Transverse colon (tissue), 4 donors: ENCODE results near the gene PTPRN2. TPM values are rescaled to one million over a fixed set of nuclear protein-coding genes. Genes with fewer than 3 reads are reported as not detected.

Experiments used
- DNase-seq: peaks from one replicate; pipeline ENCODE4 v3.0.0-alpha.2; 2019
- H3K27ac ChIP-seq, 4 donors: fragments of 200-600 bp; sonication (generic); 2 replicates each; pipeline ENCODE4 v1.5.1; 2016 to 2018; ENCODE audit warnings: inconsistent platforms in 4 of 4
- H3K27me3 ChIP-seq: fragments of 200-600 bp; sonication (generic); 2 replicates; pipeline ENCODE4 v1.5.1; 2017; ENCODE audit warnings: inconsistent platforms
- H3K36me3 ChIP-seq, 4 donors: fragments of 200-600 bp; sonication (generic); 2 replicates each; pipeline ENCODE4 v1.5.1; 2017 to 2019; ENCODE audit warnings: inconsistent platforms in 4 of 4
- H3K4me1 ChIP-seq, 4 donors: fragments of 200-600 bp; sonication (generic); 2 replicates each; pipeline ENCODE4 v1.5.1; 2017 to 2020; ENCODE audit warnings: inconsistent platforms in 4 of 4
- H3K4me3 ChIP-seq, 4 donors: fragments of 200-600 bp; sonication (generic); 1 replicate in 1 of 4; 2 replicates in 3 of 4; pipeline versions ENCODE4 v1.5.1 to v1.6.1; 2017 to 2019; ENCODE audit warnings: inconsistent platforms in 4 of 4
- H3K9me3 ChIP-seq, 2 donors: fragments of 200-600 bp; sonication (generic); 2 replicates each; pipeline ENCODE4 v1.5.1; 2017 to 2019; ENCODE audit warnings: inconsistent platforms in 2 of 2
- EP300 ChIP-seq: sonication (generic); formaldehyde crosslinking; IDR thresholded peaks from one replicate; pipeline ENCODE4 v1.6.1; 2017; ENCODE audit warnings: antibody characterized with exemption, low read depth
- POLR2A ChIP-seq: fragments of 450-650 bp; IDR thresholded peaks from one replicate; pipeline ENCODE4 v1.6.1; 2016; ENCODE audit warnings: antibody characterized with exemption, mild to moderate bottlenecking, moderate library complexity
- POLR2AphosphoS5 ChIP-seq, 3 donors: sonication (generic); formaldehyde crosslinking; IDR thresholded peaks; one replicate each; pipeline ENCODE4 v1.6.1; 2016; ENCODE audit warnings: antibody characterized with exemption in 3 of 3
- WGBS, 2 donors: methylation state at CpG; one replicate each; pipeline ENCODE4 v1.1.5; 2018; ENCODE audit warnings: low coverage in 1 of 2; 5-methylcytosine and 5-hydroxymethylcytosine counted together
- in situ Hi-C, 4 donors: fragments of 200-750 bp; cut with MboI; loops; one replicate each; pipeline versions ENCODE4 v1.15.0 to v1.15.1; 2017; ENCODE audit warnings: low sequenced_read_pairs in 3 of 4, low pct_ligation_motif_present in 1 of 4, low pct_unique_long_range_greater_than_20kb in 1 of 4
- intact Hi-C: fragments of 100-400 bp; cut with DNase I; formaldehyde crosslinking; loops from one replicate; pipeline ENCODE4 v1.15.1; 2023; ENCODE audit warnings: low total_unique reads
- total RNA-seq, 4 donors: library from RNA; depleted of rRNA; stranded (reverse); fragments of >200 nt; gene quantifications; one replicate each; pipeline ENCODE4 v1.1.0, GENCODE V29; 2016
- TF ChIP-seq, protein P1 (sequence below), 5 experiments: fragments of 200-600 bp in 3 of 5; fragments of 450-650 bp in 2 of 5; sonication (generic) in 3 of 5; IDR thresholded peaks; 1 replicate in 2 of 5; 2 replicates in 3 of 5; pipeline ENCODE4 v1.5.1; 2016 to 2017; ENCODE audit warnings: antibody characterized with exemption in 5 of 5, inconsistent platforms in 3 of 5, mild to moderate bottlenecking in 2 of 5, moderate library complexity in 1 of 5

PTPRN2 gene
- total RNA-seq, 4 donors from 2014 or later = 15.4 to 31.1 (median 21.8) TPM

DNA sequence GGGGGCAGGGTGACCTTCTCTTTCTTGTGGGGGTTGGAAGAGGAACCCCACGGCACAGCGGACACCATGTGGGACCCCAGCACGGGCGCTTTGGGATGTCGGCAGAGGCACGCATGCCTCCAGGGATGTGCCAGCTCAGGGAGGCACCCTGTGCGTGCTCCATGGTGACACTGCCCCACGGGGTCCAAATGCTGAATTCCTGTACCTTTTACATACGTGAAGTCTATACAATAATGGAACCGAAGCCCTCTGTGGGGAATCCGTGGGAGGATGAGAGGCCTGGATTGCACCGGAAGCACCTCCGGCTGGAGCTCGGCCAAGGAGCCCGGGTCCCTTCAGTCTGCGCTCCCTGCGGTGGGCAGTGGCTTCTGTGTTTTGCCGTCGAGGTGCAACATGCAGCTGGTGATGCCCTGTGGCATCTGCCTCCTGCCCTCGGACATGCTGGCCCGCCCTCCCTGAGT is 726.6 kb downstream of the PTPRN2 start:
- H3K36me3 ChIP-seq = no peaks in the 10 kb centered on the region
- in situ Hi-C loops (loop anchor here in 1 of 4 donors (25.0 kb wide), 1 partner anchor 424 kb away; no protein-coding TSS in a partner anchor), intact Hi-C loops (no loop called here)
- no peak for DNase-seq
- WGBS, 2 donors = 70 to 85% methylated on average over 4 to 21 of the region's 21 CpGs
- no peak overlapping the region for H3K27ac ChIP-seq
- no peak overlapping the region for H3K4me3 ChIP-seq
- no peaks in the 10 kb centered on the region for H3K4me1 ChIP-seq
- H3K27me3 ChIP-seq = no peaks in the 10 kb centered on the region
- H3K9me3 ChIP-seq = no peaks in the 10 kb centered on the region
- no peak for TF ChIP-seq POLR2AphosphoS5 (IDR thresholded peaks at IDR 0.05)

DNA sequence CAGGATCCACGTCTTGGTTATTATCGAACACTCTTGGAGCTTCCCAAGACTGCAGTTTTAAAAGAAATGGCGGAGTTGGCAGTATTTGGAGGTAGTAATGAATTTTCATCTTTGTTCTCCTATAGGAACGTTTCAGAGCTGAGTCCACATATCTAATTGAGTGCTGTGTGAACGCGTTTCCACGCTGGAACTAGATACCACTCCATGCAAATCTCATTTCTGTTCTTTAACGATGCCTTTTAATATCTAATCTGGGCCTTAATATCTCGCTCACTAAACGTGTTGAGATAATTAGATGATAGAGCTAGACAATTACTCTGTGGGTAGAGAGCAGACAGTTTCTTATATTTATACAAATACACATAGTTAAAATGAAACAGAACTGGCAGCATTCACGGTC is 727.2 kb downstream of the PTPRN2 start:
- in situ Hi-C loops = loop anchor here in 1 of 4 donors (25.0 kb wide), 1 partner anchor 423 kb away; no protein-coding TSS in a partner anchor
- Histone ChIP-seq H3K4me1 (no peaks in the 10 kb centered on the region), H3K27me3 (no peaks in the 10 kb centered on the region), H3K9me3 (no peaks in the 10 kb centered on the region), H3K27ac (no peak overlapping the region), H3K36me3 (no peaks in the 10 kb centered on the region), H3K4me3 (no peak overlapping the region)
- no peak for DNase-seq
- TF ChIP-seq POLR2A (no peak), POLR2AphosphoS5 (IDR thresholded peaks at IDR 0.05) (no peak), EP300 (no peak)
- TF ChIP-seq, protein P1, sequence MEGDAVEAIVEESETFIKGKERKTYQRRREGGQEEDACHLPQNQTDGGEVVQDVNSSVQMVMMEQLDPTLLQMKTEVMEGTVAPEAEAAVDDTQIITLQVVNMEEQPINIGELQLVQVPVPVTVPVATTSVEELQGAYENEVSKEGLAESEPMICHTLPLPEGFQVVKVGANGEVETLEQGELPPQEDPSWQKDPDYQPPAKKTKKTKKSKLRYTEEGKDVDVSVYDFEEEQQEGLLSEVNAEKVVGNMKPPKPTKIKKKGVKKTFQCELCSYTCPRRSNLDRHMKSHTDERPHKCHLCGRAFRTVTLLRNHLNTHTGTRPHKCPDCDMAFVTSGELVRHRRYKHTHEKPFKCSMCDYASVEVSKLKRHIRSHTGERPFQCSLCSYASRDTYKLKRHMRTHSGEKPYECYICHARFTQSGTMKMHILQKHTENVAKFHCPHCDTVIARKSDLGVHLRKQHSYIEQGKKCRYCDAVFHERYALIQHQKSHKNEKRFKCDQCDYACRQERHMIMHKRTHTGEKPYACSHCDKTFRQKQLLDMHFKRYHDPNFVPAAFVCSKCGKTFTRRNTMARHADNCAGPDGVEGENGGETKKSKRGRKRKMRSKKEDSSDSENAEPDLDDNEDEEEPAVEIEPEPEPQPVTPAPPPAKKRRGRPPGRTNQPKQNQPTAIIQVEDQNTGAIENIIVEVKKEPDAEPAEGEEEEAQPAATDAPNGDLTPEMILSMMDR (IDR thresholded peaks at IDR 0.05) = no peak
- intact Hi-C loops = no loop called here
- 83 to 93% methylated on average over 5 to 11 of the region's 11 CpGs for WGBS, 2 donors

DNA sequence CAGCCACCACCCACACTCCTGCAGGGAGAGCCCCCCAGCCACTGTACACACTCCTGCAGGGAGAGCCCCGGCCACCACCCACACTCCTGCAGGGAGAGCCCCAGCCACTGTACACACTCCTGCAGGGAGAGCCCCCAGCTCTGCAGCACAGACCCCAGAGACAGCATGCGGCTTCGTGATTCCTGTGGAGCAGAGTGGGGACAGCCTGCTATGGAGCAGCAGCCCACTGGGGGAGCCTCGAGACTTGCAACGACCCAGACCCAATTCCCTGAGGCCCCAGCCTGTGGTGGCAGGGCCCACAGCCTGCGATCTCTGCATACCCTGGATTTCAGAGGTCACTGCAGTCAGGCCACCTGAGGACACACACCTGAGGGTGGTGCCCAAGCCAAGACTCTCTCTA is 727.7 kb downstream of the PTPRN2 start:
- no peak for DNase-seq
- Histone ChIP-seq H3K9me3 (no peaks in the 10 kb centered on the region), H3K27me3 (no peaks in the 10 kb centered on the region), H3K27ac (no peak overlapping the region), H3K4me1 (no peaks in the 10 kb centered on the region), H3K4me3 (no peak overlapping the region), H3K36me3 (no peaks in the 10 kb centered on the region)
- intact Hi-C loops (no loop called here), in situ Hi-C loops (loop anchor here in 1 of 4 donors (25.0 kb wide), 1 partner anchor 423 kb away; no protein-coding TSS in a partner anchor)
- WGBS, 2 donors = 88% methylated on average over 5 of the region's 6 CpGs; no CpG with 5 or more reads in 1 of the 2 donors
- TF ChIP-seq POLR2AphosphoS5 (IDR thresholded peaks at IDR 0.05) (no peak), EP300 (no peak), POLR2A (no peak)
- TF ChIP-seq, protein P1 (IDR thresholded peaks at IDR 0.05) = no peak

GRCh38 chr7:157857578-157858075 is 730.0 kb downstream of the PTPRN2 start:
- Histone ChIP-seq H3K27me3 (no peaks in the 10 kb centered on the region), H3K27ac (no peak overlapping the region), H3K4me3 (no peak overlapping the region), H3K4me1 (no peaks in the 10 kb centered on the region), H3K36me3 (no peaks in the 10 kb centered on the region), H3K9me3 (no peaks in the 10 kb centered on the region)
- no peak for DNase-seq
- intact Hi-C loops = no loop called here
- TF ChIP-seq POLR2AphosphoS5 (IDR thresholded peaks at IDR 0.05) (no peak), POLR2A (no peak), EP300 (no peak)
- TF ChIP-seq, protein P1 (IDR thresholded peaks at IDR 0.05) = no peak
- in situ Hi-C loops = loop anchor here in 1 of 4 donors (25.0 kb wide), 1 partner anchor 420 kb away; no protein-coding TSS in a partner anchor
- WGBS, 2 donors = 66 to 76% methylated on average over 7 to 21 of the region's 21 CpGs
